Measurements from ENCODE around the gene LRRC3.

The LRRC3 gene

GRCh38 chr21:44424608-44425306 is 30.6 kb upstream of the LRRC3 start:
- DNase-seq (ENCODE audit: low spot score), result no peak

- no peak for DNase-seq (ENCODE audit: low spot score)
Observed at GRCh38 chr21:44425307-44425894, 29.9 kb upstream of the LRRC3 start.

- no peak for DNase-seq (ENCODE audit: low spot score)
Observed at GRCh38 chr21:44425895-44426662, 29.2 kb upstream of the LRRC3 start.

GRCh38 chr21:44426663-44427191 is 28.6 kb upstream of the LRRC3 start:
- DNase-seq (ENCODE audit: low spot score), result no peak

- no peak for DNase-seq (ENCODE audit: low spot score)
Observed at GRCh38 chr21:44427241-44428120, 27.8 kb upstream of the LRRC3 start.

- DNase-seq (ENCODE audit: low spot score), result peak; percentile 43
Observed at GRCh38 chr21:44428281-44428960, 26.9 kb upstream of the LRRC3 start.

- DNase-seq (ENCODE audit: low spot score), result no peak
Observed at GRCh38 chr21:44429894-44430293, 25.4 kb upstream of the LRRC3 start.

- no peak for DNase-seq (ENCODE audit: low spot score)
Observed at GRCh38 chr21:44431300-44431699, 24.0 kb upstream of the LRRC3 start.

- DNase-seq (ENCODE audit: low spot score), result no peak
Observed at GRCh38 chr21:44432841-44433790, 22.2 kb upstream of the LRRC3 start.

- DNase-seq (ENCODE audit: low spot score), result no peak
Observed at GRCh38 chr21:44433791-44434567, 21.3 kb upstream of the LRRC3 start.

- DNase-seq (ENCODE audit: low spot score), result no peak
Observed at GRCh38 chr21:44434568-44434925, 20.8 kb upstream of the LRRC3 start.

GRCh38 chr21:44434936-44435635 is 20.2 kb upstream of the LRRC3 start:
- no peak for DNase-seq (ENCODE audit: low spot score)

- no peak for DNase-seq (ENCODE audit: low spot score)
Observed at GRCh38 chr21:44436111-44436611, 19.1 kb upstream of the LRRC3 start.

GRCh38 chr21:44436958-44437357 is 18.4 kb upstream of the LRRC3 start:
- no peak for DNase-seq (ENCODE audit: low spot score)

GRCh38 chr21:44437371-44437695 is 18.0 kb upstream of the LRRC3 start:
- no peak for DNase-seq (ENCODE audit: low spot score)

GRCh38 chr21:44437696-44438431 is 17.4 kb upstream of the LRRC3 start:
- DNase-seq (ENCODE audit: low spot score), result no peak

- DNase-seq (ENCODE audit: low spot score), result no peak
Observed at GRCh38 chr21:44438531-44439210, 16.6 kb upstream of the LRRC3 start.

GRCh38 chr21:44439211-44439600 is 16.1 kb upstream of the LRRC3 start:
- no peak for DNase-seq (ENCODE audit: low spot score)
